GM12801 (cell line): ENCODE results near the gene ZNF621.

ENCODE experiments used
- CTCF ChIP-seq: IDR thresholded peaks from one replicate; pipeline ENCODE4 v1.5.1; 2011; ENCODE audit warnings: control low read depth; ENCODE audit not compliant: insufficient read length; ENCODE audit errors: extremely low read depth

ZNF621 gene

GRCh38 chr3:40524568-40525285 is at the start of gene ZNF621:
Gene ZNF621 (plus strand): TSS chr3:40524960. CDS start chr3:40525841, 881 bp downstream.
- TF ChIP-seq CTCF, result no peak

- no peak for TF ChIP-seq CTCF
Observed at GRCh38 chr3:40476478-40477470, 48.0 kb upstream of the ZNF621 start, which contains the start of gene ZNF619. Gene ZNF619 (plus strand): TSS chr3:40477122. CDS start chr3:40477980, 858 bp downstream.

- TF ChIP-seq CTCF, result no peak
Observed at GRCh38 chr3:40477666-40478065, 47.1 kb upstream of the ZNF621 start.

- TF ChIP-seq CTCF, result no peak
Observed at GRCh38 chr3:40487172-40487571, 37.6 kb upstream of the ZNF621 start.

GRCh38 chr3:40490916-40491315 is 33.8 kb upstream of the ZNF621 start:
- TF ChIP-seq CTCF, result no peak

GRCh38 chr3:40494698-40495097 is 30.1 kb upstream of the ZNF621 start:
- TF ChIP-seq CTCF, result no peak

GRCh38 chr3:40497288-40497687 is 27.5 kb upstream of the ZNF621 start:
- no peak for TF ChIP-seq CTCF
